ENCODE results near the gene SEC23IP. TPM values are rescaled to one million over a fixed set of nuclear protein-coding genes. Genes with fewer than 3 reads are reported as not detected.

SEC23IP gene
- total RNA-seq, 1 donor from 2014 or later, result 58.3 TPM

DNA sequence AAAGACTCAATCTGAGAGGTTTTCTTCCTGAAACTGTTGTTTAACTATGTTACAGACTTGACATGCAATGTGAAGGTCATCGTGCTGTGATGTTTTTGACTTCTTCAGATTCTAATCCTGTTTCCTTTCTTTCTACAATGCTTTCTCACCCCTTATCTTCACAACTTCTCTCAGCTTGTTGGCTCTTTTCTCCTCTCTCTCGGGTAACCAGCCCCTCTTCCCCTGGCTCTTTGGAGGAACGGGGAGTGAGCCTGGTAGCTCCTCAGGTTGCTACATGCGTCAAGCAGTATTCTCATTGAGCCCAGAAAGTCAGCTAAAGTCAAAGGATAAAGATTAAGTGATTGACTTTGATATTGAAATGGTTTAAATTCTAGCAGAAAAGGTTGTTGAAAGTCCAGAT is 40.1 kb downstream of the SEC23IP start:
- DNase-seq (ENCODE audit: extremely low read depth, low read depth, low spot score), result no peak

DNA sequence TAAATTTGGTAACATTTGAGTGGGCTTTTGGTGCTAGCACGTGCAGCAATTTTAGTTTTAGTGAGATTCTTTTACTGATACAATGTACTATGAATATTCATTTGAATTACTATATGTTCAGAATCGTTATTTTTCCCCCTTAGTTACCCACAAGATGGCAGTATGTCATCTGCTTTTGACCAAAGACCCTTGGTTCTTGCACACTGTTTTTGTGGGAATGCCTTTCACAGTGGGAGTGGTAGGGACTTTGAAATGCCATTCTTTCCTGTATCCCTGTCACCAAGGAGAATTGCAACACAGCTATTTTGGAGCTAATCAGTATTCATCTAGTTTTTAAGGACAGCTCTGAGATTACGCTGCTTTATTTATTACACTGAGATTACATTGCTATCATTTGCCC is 40.6 kb downstream of the SEC23IP start:
- no peak for DNase-seq (ENCODE audit: extremely low read depth, low read depth, low spot score)

DNA sequence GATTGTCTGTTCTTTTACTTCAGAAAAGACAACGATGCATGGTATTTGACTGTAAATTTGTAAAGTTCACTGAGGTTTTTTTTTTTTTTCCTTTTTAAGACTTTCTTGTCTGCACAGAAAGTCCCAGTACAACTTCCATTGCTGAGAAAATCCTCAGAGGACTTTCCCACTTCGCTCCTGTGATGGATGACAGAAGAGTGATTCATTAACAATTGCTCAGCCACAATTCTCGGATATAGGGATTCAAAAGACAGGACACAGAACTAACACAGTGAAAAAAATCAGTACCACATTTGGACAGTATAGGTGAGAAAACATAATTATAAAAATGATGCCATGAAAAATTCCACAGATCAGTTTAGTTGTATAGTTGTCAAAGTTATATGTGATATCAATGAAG is 48.0 kb downstream of the SEC23IP start:
- peak; percentile 78 for DNase-seq (ENCODE audit: extremely low read depth, low read depth, low spot score)

DNA sequence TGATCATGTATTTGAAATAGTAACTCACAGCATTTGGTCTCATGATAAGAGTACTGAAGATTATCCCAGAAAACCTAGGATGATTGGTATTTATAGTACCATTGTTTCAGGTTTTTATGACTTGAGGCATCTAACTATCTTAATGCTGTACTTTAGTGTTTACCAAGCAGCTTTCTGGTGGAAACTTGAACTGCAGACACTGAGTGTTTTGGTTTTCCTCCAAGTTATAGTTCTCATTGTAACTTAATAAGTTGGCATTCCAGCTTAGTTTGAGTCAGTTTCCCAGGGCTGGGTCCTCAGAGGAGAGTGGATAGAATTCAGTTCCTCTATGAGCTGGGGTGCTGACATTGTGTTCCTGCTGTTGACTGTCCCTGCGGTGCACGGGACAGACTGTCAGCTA is 50.4 kb downstream of the SEC23IP start:
- DNase-seq (ENCODE audit: extremely low read depth, low read depth, low spot score), result no peak

DNA sequence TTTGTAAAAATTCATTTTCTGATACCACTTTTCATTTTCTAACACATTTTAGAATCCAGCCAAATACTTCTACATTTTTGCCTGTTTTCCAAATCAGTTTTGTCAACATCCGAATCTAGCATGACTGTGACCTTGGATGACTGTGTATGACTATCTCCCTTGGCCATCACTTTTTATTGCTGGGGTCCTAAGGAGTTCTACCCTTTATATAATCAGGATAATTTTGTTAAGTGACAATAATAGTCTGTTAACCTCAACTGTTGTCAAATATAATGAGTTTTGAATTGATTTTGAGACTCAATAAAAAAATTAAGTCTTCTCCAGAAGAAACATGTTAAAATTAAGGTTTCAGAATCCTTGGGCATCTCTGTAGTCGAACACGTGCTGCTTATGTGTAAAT is 53.3 kb downstream of the SEC23IP start:
- no peak for DNase-seq (ENCODE audit: extremely low read depth, low read depth, low spot score)

DNA sequence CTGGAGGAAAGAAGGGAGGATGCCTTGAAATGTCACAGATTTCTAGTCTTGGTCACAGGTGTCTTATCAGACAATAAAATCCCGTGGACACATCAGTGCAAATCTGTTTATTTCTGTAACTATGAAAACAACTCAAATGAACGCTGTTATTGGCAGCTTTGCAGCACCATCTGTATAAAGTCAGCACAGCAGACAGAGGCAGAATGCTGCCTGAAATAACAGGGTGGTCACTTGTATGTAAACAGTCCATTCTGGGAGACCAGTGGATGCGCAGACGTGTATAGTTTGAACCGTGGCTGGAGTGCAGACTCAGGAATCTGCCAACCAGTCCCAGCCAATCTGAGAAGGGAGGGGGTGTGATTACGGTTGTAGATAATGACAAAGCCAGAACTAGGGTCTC is 54.8 kb downstream of the SEC23IP start:
- DNase-seq (ENCODE audit: extremely low read depth, low read depth, low spot score), result no peak

DNA sequence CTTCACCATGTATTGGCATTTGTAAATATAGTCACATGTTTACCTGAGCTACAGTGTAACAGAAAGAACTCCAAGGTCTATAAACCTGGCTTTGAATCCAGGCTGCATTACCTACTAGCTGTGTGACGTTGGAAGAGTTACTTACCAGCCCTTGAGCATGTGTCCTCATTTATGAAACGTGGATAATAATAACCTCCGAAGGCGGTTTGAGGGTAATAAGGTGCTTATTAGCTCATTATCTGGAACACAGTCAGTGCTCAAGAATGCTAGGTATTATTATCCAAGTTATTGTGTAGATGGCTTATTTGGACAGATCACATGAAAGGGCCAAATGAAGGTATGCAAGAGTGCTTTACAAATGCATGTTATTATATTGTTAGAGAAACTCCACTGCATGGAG is 64.9 kb downstream of the SEC23IP start:
- no peak for DNase-seq (ENCODE audit: extremely low read depth, low read depth, low spot score)

DNA sequence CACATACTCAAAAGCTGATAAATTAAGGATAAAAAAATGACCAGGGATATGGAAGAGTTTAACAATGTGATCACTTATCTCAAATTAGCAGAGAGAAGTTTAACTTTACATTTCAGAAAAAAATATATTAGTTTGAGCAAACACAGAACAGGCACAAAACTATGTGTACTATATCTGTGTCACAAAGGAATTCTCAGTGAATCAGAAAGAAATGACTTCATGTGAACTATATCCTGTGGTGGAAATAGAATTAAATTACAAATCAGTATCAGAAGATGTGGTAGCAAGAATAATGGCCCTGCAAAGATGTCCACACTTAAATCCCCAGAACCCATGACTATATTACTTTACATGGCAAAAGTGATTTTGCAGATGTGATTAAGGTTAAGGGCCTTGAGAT is 70.3 kb downstream of the SEC23IP start:
- DNase-seq (ENCODE audit: extremely low read depth, low read depth, low spot score), result no peak

DNA sequence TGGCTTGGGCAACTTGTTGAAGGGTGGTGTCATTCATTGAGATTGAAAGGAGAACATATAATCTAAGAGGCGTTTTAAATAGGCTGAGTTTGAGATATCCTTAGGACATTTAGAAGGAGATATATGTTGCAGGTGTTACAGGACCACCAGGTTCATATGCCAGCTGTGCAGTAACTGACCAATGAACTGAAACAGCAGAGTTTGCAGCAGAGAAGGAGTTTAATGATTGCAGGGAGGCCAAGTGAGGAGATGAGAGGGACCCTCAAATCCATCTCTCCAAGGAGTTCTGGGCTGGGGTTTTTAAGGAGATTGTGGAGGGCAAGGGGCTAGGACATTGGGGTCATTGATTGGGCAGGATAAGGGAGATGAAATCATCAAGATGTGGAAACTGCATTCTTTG is 74.5 kb downstream of the SEC23IP start:
- no peak for DNase-seq (ENCODE audit: extremely low read depth, low read depth, low spot score)

DNA sequence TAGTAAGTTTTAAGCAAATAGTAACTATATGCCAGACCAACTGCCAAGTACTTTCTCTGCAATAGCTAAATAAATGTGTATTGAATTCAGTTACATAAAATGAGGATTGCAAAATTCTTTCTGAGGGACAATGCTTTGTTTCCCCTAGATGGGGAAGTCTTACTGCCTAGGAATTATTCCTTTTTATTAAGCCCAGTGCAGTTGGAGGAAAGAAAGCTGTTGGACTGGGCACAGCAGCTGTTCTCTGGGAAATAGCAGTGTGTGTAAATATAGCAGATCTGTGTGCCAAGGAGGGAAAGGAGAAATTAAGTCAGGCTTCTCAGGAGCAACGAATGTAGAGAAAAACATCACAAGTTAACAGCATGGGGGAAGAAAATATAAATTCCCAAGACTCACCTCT is 77.1 kb downstream of the SEC23IP start:
- no peak for DNase-seq (ENCODE audit: extremely low read depth, low read depth, low spot score)

DNA sequence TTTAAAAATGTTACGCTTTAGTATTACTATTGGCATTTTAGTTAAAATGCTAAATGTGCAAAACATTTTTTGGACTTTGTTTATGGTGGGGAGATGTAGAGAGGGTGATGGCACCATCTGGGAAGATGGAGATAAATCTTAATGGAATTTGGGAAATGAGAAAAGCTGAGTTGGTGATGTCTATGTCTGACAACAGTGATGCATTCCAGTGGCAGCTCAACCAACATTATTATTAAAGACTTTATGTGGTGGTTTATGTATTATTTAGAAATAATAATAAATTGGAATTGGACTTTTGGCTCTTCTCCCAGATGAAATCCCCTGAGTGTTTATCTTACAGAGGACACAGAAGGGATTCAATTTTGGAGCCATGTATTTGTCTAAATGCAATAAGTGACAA is 77.6 kb downstream of the SEC23IP start:
- DNase-seq (ENCODE audit: extremely low read depth, low read depth, low spot score), result no peak

DNA sequence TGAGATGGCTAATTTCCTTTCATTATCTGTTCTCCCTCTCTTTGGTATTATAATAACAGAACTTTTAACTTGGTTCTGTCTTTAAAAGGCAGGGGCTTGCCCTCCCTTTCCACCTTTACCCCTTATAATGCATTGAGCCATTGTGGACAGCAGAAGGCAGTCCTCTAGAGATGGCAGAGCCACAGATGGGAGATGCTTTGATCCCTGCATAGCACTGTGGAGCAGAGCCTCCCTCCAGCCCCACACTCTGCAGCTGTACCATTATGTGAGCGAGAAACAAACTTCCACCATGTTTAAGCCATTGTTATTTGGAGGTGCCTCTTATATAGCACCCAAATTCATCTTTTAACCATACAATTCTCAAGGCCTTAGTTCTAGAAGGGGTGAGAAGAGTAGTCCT is 78.4 kb downstream of the SEC23IP start:
- DNase-seq (ENCODE audit: extremely low read depth, low read depth, low spot score), result no peak

DNA sequence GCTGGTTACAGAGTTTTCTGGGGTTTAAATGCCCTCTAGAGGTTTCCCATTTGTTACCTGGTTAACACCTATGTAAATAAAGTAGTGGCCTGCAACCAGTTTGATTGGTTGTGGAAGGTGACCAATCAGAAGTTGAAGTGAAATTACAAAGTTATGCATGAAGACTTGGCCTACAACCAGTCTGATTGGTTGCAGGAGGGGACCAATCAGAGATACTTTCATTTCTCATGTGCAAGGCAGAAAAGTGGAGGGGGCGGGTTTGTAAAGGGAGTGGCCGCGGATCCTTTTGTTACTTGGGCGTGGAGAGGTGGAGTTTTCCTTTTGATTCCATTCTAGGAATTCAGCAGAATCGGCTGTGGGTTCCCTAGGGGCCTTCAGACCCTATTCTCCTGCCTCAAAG is 80.8 kb downstream of the SEC23IP start:
- DNase-seq (ENCODE audit: extremely low read depth, low read depth, low spot score), result no peak

DNA sequence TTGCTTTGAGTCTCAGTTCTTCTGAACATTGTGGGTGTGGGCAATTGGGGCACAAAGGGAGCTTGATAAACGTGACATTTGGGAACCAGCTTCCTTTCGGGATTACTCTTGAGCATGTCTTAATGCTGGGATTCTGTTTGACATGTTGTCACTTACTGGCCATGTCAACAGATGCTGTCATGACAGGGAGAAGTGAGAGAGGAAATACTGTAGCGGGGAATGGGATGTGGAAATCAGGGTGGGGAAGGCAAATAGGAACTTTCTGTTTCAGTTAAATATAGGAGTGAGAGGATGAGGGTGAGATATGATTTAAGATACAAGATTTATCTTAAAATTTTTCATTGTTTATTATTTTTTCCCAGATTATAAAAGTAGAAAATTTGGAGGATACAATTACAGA is 83.9 kb downstream of the SEC23IP start:
- no peak for DNase-seq (ENCODE audit: extremely low read depth, low read depth, low spot score)

DNA sequence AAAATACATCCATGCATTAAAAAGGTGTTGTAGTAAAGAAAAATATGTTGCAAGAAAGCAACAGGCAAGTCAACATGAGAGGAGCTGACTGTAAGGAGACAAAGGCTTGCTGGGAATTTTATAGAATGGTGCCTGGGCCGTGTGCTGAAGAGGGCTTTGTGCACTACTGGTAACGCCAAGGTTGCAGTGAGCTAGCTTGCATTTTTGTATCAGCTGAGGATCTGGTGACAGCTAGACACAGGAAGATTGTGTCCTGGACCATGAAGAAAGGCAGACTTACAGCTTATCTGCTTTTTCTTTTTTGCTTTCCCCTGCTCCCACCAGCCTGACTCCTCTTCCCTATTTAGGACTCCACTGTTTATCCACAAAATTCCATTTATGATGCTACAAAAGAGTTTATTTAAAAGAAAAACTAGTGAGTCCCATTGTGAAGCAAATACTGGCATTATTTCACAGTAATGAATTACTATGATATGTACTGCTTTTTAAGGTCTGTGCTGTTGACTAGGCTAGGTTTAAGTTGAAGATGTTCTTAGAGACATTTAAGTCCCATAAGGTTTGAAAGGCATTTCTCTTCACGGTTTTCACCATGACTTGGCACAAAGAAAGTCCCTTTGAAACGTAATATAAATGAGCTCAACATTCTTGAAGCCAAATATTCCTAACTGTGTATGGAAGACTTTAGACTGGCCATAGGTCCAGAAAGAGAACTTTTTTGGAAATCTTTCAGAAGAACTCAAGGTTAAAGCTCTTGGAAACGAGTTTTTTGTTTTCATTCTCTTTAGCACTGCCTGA is 88.6 kb downstream of the SEC23IP start:
- no peak for DNase-seq (ENCODE audit: extremely low read depth, low read depth, low spot score)

DNA sequence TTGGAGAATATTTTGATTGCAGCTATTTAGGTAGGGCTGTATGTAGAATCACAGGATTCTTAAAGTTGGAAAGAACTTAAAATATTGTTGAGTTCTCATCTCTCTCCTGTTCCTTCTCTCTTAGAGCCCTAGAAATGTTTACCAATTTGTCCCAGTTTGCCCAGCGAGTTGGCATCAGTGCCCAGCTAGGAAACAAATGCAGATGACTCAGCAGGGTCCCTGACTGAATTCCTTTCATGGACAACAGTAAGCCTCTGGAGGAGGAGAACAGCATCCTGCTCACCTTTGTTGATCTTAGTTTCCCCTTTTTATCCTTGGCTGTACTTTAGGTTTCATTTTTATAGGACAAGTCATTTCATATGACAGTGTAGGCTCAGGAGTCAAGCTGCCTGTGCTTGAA is 89.3 kb downstream of the SEC23IP start:
- no peak for DNase-seq (ENCODE audit: extremely low read depth, low read depth, low spot score)

DNA sequence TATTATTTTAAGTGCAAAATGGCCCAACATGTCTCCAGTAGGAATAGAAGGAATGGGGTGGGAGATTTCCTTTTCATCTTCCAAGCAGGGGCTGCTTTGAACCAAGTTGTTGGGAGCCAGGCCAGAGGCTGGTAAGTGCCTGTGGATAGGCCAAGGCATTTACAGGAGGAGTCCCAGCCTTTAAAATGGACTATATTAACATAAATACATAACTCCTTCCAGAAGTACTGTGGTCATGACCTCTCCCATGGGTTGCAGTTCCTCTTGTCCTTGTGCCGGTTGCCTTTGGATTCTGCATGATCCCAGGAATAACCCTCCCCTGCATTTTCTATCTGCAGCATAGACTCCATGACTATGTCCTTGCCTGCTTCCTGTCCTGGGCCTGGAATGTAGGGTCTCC is 95.8 kb downstream of the SEC23IP start:
- no peak for DNase-seq (ENCODE audit: extremely low read depth, low read depth, low spot score)

DNA sequence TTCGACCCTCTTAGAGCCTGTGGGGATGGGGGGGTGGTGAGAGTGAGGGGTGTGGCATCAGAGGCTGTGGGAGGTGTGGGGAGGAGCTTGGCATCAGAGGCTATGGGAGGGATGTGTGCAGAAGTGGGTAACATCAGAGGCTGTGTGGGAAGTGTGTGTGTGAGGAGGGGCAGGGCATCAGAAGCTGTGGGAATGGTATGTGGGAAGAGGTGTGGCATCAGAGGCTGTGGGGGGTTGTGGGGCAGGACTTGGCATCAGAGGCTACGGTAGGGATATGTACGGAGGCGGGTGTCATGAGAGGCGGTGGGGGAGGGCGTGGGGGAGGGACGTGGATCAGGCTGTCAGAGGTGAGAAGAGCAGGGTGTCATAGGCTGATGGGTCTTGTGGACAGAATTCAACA is 97.4 kb downstream of the SEC23IP start:
- DNase-seq (ENCODE audit: extremely low read depth, low read depth, low spot score), result no peak

DNA sequence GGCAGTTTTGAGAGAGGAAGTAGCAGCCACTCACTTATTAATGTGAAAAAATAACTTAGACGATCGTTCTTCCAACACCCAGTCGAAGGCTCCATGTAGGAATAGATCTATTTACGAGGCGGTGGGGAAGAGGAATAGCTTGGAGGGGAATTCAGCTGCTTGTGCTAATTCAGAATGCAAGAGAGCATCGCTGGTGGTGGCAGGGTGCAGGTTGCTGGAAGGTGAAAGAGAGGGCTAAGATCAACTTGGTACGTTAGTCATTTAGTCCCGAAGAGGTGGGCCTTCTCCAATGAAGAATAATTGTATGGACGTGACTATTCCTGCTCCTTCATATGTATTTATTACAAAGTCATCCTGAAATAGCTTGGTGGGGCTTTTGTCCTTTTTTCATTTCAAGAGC is 98.5 kb downstream of the SEC23IP start:
- DNase-seq (ENCODE audit: extremely low read depth, low read depth, low spot score), result no peak

DNA sequence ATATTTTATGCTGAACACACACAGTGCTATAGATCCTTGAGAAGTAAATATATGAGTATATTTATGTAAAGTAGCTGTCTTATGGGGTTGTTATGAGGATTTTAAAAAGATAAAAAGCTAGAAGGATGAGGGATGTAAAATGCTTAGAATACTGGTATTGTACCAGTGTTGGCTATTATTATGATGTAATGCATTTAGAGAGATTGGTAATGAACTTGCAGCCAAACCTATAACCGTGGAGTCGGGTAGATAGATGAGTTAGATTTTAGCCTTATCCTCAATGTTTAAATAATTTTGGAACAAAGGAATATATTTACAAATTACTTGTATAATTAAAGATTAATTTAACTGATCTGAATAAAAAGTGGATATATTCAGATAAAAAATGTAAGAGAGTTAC is 99.3 kb downstream of the SEC23IP start:
- no peak for DNase-seq (ENCODE audit: extremely low read depth, low read depth, low spot score)
